ENCODE data around the gene HEATR5A.

DNA sequence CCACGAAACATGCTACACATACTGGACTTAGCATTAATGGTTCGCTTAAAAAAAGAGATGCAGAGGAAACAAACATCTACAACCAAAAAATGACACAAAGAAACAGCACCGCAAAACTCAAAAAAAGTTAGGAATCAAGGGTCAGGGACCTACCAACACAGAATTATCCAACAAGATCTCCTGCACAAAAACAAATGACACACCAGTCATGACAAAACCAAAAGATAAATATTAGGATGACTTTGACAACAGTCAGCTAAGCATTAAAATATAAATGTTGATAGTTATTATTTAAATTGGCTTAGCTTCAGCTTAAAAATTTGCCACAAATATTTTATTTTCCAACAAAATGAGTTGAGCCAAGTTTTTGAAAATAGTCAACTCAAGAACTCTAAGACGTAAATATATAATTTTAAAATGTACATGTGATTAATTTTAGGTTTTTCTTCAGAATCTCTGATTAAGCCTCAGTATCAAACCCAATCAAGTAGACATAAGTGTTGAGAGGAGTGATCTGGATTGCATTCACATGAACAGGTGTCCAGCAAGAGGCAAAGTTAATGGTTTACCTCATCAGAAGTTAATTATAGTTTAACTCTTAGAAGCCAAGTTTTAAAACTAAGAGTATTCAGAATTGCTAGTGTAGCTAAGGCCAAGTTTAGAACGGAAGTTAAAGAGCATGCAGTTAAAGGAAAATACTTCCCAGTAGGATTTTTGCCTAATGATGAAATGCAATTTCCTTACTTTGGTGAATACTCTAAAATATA is 79.9 kb downstream of the HEATR5A start:
- no peak for TF ChIP-seq EZH2 (IDR thresholded peaks at IDR 0.05; ENCODE audit: low read length, unreplicated experiment)
- TF ChIP-seq, protein P1, sequence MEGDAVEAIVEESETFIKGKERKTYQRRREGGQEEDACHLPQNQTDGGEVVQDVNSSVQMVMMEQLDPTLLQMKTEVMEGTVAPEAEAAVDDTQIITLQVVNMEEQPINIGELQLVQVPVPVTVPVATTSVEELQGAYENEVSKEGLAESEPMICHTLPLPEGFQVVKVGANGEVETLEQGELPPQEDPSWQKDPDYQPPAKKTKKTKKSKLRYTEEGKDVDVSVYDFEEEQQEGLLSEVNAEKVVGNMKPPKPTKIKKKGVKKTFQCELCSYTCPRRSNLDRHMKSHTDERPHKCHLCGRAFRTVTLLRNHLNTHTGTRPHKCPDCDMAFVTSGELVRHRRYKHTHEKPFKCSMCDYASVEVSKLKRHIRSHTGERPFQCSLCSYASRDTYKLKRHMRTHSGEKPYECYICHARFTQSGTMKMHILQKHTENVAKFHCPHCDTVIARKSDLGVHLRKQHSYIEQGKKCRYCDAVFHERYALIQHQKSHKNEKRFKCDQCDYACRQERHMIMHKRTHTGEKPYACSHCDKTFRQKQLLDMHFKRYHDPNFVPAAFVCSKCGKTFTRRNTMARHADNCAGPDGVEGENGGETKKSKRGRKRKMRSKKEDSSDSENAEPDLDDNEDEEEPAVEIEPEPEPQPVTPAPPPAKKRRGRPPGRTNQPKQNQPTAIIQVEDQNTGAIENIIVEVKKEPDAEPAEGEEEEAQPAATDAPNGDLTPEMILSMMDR (conservative IDR thresholded peaks at IDR 0.05; ENCODE audit: low read depth, low read length) = no peak

Measured in PC-3 (cell line).